HK-2 (cell line): Measurements from ENCODE around the gene ZFHX2.
"Not testable (repeated sequence)": the region's sequence is repeated elsewhere in the genome, so short reads cannot be mapped to it uniquely, and the experiment has no call there.

Source experiments
- DNase-seq: peaks from one replicate; pipeline ENCODE4 v3.0.0-alpha.2; 2018; ENCODE audit not compliant: unreplicated experiment

The ZFHX2 gene

DNA sequence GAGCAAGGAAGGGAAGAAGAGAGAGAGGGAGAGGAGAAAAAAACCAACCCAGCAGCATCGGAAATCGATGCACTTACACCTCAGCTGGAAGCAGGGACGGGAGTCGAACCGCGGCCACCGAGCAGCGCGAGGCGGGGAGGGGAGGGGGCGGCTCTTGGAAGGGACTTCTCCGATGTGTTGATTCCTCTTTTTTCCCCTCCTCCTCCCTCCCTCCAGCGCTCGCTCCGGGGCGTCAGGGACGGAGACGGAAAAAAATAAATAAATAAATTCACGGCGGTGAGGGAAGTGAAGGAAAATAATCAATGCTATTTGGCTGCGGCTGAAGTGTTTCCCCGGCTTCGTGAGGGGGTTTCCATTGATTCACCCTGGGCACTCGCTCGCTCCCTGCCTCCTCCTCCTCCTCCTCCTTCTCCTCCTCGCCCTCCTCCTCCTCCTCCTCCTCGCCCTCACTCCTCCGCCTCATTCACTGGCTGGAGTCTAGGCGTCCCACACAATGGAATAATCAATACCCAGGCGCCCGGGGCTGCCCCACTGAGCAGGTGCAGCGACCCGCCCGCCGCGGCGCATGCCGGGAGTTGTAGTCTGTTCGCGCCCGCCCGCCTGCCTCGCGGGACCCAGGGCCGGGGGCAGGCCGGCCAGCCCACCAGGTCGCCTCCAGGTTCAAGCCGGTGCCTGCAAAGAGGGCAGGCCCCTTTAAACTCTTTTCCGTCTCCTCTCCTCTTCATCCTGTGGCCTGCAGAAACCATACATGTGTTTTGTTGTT, at the start of gene ZFHX2:
Gene ZFHX2, minus strand, starts transcription at position 500 of the 763 bp plus-strand sequence. CDS start 16,440 bp downstream, outside the sequence.
- DNase-seq, result peak; percentile 88

DNA sequence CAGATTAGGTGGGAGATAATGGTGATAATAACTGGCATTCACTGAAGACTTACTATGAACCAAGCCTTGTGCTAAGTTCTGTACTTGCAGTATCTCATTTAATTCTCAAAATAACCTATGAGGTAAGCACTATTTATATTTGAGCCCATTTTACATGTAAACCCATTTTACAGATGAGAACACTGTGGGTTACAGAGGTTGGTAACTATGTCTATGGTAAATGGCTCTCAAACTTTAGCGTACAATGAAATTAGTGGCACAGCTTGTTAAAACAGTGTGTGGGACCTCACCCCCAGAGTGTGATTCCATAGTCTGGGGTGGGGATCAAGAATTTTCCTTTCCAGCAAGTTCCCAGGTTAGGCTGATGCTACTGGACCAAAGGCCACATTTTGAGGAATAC, 49.2 kb upstream of the ZFHX2 start:
- DNase-seq, result no peak

DNA sequence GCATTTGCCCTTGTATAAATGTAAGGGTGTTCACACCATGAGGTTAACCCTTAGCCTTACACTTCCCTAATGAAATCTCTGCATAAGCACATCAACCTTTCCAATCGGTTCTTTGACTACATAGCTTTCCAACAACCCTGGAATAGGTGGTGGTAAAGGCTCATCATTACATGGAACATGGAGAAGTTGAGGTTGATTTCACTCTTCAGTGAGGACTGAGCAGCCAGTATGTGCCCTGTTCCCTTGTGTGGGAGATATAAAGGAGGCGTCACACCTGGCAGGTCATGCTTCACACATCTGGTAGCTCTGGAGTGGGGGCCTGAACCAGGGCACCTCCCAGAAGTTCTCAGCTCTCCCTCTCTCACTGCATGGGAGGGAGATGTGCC, 48.8 kb upstream of the ZFHX2 start:
- no peak for DNase-seq

DNA sequence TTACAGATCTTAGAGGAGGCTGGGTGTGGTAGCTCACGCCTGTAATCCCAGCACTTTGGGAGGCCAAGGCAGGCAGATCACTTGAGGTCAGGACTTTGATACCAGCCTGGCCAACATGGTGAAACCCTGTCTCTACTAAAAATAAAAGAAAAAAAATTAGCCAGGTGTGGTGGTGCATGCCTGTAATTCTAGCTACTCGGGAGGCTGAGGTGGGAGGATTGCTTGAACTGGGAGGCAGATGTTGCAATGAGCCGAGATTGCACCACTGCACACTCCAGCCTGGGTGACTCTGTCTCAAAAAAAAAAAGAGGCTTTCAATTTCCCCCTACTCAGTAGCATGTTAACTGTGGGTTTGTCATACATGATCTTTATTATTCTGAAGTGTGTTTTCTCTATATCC, 42.6 kb upstream of the ZFHX2 start:
- not testable (repeated sequence) for DNase-seq

DNA sequence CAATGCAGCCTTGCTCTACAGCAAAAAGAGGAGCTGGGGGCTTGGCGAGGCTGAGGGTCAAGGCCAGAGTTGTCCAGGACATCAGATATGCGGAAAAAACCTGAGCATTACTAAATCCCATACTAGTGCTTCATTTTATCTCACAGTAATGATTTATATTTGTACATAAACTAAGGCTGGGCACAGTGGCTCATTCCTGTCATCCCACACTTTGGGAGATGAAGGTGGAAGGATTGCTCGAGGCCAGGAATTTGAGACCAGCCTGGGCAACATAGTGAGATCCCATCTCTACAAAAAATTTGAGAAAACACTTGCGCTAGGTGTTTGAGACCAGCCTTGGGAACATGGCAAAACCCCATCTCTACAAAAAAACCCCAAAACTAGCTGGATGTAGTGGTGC, 38.6 kb upstream of the ZFHX2 start:
- no peak for DNase-seq

DNA sequence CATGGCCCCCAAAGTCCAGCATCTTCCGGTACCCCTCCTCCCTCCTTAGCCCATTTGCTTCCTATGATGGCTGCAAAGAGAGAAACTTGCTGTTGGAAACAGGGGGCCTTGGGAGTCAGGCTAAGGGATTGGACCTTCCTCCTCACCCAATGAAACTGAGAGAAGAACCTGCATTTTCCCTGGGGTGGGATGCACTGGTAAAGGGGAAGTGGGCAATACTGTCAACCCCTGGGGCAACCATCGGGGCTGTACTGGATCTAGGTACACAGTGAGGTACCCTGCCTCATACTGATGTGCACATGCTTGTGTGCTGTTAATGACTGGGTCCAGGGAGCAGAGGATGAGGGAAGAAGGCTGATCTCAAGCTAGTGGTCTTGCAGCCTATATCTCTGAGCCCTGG, 38.0 kb upstream of the ZFHX2 start:
- no peak for DNase-seq

DNA sequence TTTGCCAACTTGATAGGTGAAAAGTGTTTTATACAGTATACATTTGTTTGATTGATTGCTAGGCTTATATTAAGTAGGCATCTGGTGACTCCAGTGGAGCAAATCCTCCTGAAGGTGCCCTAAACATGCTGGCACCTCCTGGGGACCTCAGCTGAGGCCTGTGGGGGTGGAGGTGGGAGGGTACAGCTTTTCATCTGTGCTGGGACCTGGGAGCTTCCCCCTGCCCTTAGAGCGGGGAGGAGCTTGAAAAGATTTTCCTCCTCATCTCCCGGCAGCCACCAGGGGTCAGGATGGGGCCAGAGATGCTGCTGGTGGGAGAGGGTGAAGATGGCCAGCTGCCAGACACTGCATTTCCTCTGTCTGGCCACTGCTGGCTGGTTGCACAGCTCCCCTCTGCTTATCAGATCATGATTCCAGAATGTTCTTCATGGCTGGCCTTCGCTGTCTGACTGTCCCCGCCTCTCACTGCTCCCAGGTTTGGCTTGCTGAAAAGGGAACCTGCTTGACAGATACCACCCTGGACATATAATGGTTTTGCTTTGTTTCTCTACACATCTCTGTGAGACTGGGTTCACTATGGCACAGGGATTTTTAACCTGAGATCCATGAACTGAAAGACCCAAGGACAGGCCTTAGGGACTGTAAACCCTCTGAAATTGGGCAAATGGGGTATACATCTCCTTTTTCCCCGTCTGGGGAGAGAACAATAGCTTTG, 37.5 kb upstream of the ZFHX2 start:
- peak; percentile 84 for DNase-seq

DNA sequence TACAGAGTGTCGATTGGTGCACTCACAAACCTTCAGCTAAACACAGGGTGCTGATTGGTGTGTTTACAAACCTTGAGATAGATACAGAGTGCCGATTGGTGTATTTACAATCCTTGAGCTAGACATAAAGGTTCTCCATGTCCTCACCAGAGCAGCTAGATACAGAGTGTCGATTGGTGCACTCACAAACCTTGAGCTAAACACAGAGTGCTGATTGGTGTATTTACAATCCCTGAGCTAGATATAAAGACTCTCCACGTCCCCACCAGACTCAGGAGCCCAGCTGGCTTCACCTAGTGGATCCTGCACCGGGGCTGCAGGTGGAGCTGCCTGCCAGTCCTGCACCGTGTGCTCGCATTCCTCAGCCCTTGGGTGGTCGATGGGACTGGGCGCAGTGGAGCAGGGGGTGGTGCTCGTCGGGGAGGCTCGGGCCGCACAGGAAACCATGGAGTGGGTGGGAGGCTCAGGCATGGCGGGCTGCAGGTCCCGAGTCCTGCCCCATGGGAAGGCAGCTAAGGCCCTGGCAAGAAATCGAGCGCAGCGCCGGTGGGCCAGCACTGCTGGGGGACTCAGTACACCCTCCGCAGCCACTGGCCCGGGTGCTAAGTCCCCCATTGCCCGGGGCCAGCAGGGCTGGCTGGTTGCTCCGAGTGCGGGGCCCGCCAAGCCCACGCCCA, 33.1 kb upstream of the ZFHX2 start:
- DNase-seq, result not testable (repeated sequence)

DNA sequence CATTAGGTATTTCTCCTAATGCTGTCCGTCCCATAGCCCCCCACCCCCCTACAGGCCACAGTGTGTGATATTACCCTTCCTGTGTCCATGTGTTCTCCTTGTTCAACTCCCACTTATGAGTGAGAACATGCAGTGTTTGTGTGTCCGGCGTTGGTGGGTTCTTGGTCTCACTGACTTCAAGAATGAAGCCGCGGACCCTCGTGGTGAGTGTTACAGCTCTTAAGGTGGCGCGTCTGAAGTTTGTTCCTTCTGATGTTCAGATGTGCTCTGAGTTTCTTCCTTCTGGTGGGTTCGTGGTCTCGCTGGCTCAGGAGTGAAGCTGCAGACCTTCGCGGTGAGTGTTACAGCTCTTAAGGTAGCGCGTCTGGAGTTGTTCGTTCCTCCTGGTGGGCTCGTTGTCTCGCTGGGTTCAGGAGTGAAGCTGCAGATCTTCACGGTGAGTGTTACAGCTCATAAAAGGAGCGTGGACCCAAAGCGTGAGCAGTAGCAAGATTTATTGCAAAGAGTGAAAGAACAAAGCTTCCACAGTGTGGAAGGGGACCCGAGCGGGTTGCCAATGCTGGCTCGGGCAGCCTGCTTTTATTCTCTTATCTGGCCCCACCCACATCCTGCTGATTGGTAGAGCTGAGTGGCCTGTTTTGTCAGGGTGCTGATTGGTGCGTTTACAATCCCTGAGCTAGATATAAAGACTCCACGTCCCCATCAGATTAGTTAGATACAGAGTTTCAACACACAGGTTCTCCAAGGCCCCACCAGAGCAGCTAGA, 32.4 kb upstream of the ZFHX2 start:
- not testable (repeated sequence) for DNase-seq

DNA sequence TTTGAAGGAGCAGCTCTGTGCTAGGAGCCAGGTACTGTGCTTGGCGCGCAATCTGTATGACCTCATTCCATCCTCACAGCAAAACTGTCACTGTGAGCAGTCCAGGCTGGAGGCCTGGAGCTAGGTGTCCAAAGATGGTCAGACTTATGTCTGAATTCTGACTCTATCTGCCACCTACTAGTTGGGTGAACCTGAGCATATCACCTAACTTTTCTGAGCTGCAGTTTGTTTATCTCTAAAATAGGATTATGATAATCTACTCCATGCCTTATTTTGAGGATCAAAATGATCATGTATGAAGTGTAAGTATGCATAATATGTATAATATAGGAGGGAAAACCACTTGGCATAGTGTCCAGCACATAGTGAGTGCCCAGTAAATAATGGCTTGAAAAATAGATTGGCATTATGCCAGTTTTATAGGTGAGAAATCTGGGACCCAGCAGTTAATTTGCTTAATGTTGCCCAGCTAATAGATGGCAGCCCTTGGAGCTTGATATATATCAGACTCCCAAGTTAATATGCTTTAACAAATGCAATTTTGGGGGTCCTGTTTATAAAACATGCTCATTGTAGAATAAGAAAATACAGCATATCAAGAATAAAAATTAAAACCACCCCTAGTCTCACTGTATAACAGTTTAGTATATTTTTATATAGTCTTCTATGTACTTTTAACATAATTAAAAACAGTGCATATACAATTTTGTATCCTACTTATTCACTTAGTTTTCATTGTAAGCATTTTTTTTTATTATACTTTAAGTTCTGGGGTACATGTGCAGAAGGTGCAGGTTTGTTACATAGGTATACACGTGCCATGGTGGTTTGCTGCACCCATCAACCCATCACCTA, 31.6 kb upstream of the ZFHX2 start:
- DNase-seq, result no peak

DNA sequence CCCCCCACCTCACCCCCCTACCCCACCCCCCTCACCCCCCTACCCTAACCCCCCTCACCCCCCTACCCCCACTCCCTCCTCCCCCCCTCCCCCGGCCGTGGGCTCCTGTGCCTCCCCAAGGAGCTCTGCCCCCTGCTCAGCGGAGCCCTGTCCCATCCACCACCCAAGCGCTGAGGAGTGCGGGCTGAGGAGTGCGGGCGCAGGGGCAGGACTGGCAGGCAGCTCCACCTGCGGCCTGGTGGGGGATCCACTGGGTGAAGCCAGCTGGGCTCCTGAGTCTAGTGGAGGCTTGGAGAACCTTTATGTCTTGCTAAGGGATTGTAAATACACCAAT, 29.4 kb upstream of the ZFHX2 start:
- DNase-seq, result no peak

DNA sequence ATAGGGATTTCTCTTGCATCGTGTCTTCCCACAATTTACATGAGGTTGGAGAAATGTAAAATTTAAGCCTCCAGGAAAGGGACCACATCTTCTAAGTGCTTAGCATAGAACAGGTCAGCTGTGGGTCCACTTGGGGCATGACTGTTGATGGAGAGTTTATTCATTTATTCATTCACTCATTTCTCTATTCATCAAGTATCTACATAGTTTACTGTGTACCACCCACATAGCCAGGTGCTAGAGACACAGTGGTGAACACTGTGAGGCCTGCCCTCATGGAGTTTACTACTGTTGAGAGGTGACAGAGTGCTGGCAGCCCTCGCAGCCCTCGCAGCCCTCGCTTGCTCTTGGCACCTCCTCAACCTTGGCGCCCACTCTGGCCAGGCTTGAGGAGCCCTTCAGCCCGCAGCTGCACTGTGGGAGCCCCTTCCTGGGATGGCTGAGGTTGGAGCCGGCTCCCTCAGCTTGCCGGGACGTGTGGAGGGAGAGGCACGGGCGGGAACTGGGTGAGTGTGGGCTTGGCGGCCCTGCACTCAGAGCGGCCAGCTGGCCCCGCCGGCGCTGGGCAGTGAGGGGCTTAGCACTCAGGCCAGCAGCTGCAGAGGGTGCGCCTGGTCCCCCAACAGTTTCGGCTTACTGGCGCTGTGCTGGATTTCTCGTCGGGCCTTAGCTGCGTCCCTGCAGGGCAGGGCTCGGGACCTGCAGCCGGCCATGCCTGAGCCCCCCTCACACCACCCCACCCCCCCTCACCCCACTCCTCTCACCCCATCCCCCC, 28.8 kb upstream of the ZFHX2 start:
- DNase-seq, result no peak

DNA sequence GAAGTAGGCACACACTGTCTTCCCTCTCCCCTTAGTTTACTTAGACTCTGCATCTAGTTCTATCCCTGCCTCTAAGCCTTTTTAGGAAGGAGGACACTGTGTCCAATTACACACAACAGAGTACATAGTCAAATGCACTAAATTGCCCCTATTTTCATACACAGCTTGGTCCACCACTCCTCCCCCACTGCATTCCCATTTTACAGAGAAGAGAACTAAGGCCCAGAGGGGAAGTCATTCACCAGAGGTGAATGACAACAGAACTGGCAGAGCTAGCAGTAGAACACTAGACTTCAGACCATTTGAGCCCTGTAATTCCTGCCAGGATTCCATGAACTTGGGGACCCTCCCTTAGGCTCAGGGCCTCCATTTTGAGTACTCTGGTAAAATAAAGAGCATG, 28.2 kb upstream of the ZFHX2 start:
- no peak for DNase-seq

DNA sequence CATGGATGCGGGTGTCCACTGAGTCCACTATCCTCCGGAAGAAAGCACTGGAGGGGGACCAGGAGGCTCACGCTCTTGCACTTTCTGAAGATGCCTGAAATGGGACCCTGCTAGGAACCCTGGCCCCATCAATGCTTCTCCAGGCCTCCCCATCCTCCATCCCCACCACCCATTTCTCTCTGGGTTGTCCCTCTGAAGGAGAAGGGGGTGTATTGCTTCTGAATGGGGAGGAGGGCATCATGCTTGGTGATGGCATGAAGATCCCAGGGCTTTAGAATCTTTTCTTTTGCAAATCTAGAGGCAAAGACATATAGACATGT, 27.7 kb upstream of the ZFHX2 start:
- DNase-seq, result no peak

DNA sequence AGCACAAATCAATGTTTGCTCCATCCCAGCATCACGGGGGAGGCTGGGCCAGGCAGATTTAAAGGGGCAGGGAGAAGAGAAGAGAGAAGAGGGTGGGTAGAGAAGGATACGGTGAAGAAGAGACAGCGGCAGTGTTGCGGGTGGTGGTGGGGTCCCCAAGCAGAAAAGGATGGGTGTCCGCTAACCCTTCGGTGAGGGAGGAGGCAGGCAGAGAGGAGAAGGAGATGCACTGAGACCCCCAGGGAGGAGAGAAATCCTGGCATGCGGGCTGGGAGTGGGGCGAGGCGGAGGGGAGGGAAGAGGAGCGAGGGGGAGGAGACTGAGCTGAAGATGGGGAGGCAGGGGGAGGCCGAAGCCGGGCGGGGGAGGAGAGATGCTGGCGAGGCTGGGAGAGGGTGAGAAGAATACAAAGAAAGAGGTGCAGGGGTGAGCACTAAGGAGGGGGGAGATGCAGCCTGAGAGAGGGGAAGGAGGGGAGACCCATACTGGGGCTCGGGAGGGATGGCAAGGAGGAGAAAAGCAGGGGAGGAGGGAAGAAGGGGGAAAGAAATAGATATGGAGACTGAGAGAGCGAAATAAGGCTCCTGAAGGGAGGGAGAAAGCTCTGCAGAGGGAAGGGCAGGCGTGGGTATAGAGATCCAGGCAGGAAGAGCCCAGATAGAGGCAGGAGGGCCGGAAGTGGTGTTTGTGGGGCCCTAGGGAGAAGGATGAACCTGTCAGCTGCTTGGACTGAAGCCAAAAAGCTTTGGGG, 27.2 kb upstream of the ZFHX2 start, which contains the start of gene JPH4:
Gene JPH4, minus strand, starts transcription at position 231 of the 751 bp plus-strand sequence. CDS start 1,337 bp downstream, outside the sequence.
- no peak for DNase-seq

DNA sequence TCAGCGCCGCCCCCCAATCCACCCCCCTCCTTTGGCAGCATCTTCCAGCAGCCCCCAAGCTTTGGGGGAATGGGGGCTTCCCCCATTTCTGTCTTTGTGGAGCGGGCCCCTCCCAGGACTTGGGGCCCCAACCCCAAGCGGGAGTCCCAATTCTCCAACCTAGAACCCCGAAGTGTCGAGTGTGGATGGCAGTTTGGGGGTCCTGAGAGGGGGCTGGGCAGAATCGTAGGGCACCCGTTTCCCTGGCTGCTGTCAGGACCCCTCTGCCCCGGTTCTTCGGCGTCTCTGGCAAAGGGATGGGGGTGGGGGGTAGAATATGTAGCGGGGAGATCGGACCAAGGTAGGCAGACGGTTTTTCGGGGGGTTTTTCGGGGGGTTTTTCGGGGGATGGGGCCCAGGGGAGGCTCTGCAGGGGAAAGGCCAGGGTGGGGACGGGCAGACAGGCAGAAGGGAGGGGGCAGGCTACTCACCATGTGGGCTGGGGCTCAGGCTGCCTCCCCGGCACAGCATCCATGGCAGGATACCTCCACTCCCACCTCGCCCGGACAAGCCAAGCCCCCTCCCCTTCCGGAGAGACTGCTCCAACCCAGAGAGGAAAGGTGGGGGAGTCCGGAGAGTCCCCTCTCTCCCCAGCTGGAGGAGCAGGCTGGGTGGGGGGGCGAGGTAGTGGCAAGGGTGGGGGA, 26.3 kb upstream of the ZFHX2 start:
- no peak for DNase-seq

DNA sequence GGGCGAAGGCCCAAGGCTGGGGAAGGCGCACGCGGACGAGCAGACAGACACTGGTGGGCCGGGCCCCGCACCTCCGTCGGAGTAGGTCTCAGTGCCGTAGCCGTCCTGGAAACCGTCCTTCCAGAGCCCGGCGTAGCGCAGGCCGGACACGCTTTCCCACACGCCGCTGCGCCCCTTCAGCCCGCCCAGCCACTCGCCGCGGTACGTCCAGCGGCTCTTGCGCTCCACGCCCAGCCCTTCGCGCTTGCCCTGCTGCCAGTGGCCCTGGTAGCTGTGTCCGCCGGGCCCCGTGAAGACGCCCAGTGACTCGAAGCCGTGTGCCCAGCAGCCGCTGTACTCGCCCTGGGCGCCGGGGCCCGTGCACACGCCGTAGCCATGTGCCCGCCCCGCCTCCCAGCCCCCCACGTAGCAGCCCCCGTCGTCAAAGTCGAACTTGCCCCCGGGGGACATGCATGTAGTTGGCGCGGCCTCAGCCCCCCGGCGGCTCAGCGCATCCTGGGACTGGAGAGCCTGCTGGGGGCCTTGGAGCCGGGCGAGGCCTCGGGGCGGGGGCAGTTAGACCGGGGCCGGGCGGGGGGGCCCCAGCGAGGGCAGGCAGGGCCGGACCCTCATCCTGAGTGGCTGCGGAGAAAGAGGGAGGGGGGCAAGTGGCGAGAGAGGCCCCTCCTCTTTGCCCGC, 25.6 kb upstream of the ZFHX2 start:
- DNase-seq, result no peak

DNA sequence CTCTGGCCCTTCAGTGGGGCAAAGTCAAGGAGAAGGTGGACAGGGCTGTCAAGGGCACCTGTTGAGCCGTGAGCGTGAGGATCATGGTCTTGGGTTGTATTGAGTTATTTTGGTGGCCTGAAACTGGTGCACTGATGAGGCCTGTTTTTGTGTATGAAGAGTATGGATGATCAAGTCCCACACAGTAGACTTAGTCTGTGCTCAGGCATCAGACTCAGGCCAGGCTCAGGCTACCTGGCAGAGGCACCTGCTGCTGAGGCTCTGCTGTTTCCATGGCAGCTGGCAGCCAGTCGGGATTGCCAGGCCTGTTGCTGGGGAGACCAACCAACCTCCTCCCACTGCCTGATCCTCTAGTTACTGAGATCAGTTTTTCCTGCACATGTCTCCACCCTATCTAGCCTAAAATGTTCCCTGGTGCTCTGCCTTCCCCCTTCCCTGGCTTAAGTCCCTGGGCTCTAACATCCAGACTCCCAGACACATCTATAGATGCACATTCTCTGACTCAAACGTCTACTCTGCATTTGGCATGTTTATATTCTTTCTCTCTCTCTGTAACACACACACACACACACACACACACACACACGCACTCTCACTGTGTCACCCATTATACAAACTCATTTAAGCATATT, 21.9 kb upstream of the ZFHX2 start:
- no peak for DNase-seq
